GM12865 (cell line): Measurements from ENCODE around the gene KRTAP10-10.
"Not testable (repeated sequence)": the region's sequence is repeated elsewhere in the genome, so short reads cannot be mapped to it uniquely, and the experiment has no call there.

Source experiments
- DNase-seq: peaks from one replicate; pipeline ENCODE4 v3.0.0; 2010; ENCODE audit warnings: low read depth
- H3K4me3 ChIP-seq: 2 replicates; pipeline ENCODE4 v1.5.1; 2011; ENCODE audit warnings: mild to moderate bottlenecking, low read depth, low read length, control low read depth
- TF ChIP-seq, protein P1 (sequence below): IDR thresholded peaks from 2 replicates; pipeline ENCODE4 v1.5.1; 2011; ENCODE audit warnings: low read length, control low read depth, low read depth, inconsistent platforms; ENCODE audit not compliant: insufficient read depth; ENCODE audit errors: missing control alignments

Gene KRTAP10-10

GRCh38 chr21:44601596-44602462 is 35.3 kb upstream of the KRTAP10-10 start:
- no peak overlapping the region for H3K4me3 ChIP-seq
- TF ChIP-seq, protein P1, sequence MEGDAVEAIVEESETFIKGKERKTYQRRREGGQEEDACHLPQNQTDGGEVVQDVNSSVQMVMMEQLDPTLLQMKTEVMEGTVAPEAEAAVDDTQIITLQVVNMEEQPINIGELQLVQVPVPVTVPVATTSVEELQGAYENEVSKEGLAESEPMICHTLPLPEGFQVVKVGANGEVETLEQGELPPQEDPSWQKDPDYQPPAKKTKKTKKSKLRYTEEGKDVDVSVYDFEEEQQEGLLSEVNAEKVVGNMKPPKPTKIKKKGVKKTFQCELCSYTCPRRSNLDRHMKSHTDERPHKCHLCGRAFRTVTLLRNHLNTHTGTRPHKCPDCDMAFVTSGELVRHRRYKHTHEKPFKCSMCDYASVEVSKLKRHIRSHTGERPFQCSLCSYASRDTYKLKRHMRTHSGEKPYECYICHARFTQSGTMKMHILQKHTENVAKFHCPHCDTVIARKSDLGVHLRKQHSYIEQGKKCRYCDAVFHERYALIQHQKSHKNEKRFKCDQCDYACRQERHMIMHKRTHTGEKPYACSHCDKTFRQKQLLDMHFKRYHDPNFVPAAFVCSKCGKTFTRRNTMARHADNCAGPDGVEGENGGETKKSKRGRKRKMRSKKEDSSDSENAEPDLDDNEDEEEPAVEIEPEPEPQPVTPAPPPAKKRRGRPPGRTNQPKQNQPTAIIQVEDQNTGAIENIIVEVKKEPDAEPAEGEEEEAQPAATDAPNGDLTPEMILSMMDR: no peak
- no peak for DNase-seq

DNA sequence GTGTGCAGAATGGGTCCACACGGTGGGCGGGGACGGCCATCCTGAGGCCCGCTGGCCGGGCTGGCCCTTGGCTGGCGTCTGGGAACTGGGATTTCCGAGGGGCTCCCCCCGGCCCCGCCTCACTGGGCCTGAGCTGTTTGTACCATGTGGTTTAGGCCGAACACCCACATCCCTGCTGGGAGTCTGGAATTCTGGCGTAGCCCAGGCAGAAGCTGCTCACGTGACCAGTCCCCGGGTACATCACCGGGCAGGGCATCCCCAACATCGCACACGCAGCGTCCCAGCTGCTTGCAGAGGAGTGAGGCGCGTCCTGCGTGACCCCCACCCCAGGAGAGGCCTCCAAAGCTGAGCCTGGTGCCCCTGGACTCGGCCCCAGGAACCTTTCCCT is 34.7 kb upstream of the KRTAP10-10 start:
- TF ChIP-seq, protein P1: no peak
- DNase-seq: no peak
- no peak overlapping the region for H3K4me3 ChIP-seq

- no peak for DNase-seq
- TF ChIP-seq, protein P1: no peak
- no peak overlapping the region for H3K4me3 ChIP-seq
These were observed 33.9 kb upstream of the KRTAP10-10 start for GRCh38 chr21:44603109-44603875.

DNA sequence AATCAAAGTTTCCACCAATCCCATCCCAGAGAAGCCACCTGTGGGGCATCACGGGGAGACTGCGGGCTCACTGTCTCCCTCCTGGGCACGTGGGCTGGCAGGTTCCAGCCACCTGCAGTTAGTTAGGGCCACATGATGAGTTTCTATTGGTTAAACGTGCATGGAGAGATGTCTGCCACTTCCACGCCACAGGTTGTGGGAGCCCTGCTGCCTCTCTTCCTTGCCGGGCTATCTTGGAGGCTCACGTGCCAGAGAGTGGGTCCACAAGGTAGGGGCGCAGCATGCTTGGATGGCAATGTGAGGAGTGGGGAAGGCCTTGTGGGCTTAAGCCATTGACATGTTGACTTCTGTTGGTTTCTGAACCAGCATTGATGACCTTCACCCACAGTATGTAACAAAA is 33.2 kb upstream of the KRTAP10-10 start:
- no peak overlapping the region for H3K4me3 ChIP-seq
- TF ChIP-seq, protein P1: no peak
- no peak for DNase-seq

DNA sequence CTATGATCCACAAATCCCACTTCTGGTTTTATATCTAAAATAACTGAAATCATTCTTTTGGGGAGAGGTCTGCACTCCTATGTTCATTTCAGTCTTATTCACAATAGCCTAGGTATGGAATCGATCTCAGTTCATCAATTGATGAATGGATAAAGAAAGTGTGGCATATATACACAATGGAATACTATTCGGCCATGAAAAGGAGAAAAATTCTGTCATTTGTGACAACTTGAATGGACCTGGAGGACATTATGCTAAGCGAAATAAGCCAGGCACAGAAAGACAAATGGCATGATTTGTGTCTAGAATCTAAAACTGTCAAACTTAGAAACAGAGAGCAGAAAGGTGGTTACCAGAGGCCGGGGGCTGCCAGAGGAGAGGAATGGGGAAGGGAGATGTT is 30.7 kb upstream of the KRTAP10-10 start:
- no peak for DNase-seq
- TF ChIP-seq, protein P1: no peak
- H3K4me3 ChIP-seq: no peak overlapping the region

- TF ChIP-seq, protein P1: no peak
- no peak for DNase-seq
- no peak overlapping the region for H3K4me3 ChIP-seq
These were observed 28.0 kb upstream of the KRTAP10-10 start for GRCh38 chr21:44609193-44609592.

DNA sequence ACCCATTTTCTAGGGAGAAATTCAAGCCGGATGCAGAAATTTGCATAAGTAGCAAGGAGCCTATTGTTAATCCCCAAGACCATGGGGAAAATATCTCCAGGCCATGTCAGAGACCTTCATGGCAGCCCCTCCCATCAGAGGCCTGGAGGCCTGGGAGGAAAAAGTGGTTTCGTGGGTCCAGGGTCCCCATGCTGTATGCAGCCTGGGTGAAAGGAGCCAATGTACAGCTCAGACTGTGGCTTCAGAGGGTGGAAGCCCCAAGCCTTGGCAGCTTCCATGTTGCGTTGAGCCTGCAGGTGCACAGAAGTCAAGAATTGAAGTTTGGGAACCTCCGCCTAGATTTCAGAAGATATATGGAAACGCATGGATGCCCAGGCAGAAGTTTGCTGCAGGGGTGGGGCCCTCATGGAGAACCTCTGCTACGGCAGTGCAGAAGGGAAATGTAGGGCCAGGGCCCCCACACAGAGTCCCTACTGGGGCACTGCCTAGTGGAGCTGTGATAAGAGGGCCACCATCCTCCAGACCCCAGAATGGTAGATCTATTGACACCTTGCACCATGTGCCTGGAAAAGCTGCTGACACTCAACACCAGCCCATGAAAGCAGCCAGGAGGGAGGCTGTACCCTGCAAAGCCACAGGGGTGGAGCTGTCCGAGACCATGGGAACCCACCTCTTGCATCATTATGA is 26.9 kb upstream of the KRTAP10-10 start:
- not testable (repeated sequence) for H3K4me3 ChIP-seq, DNase-seq
